Astrocyte (in vitro differentiated cells and primary cell): ENCODE data around the gene SCRN2. TPM values are rescaled to one million over a fixed set of nuclear protein-coding genes. Genes with fewer than 3 reads are reported as not detected.

Experiments used
- DNase-seq: peaks from one replicate; pipeline ENCODE4 v3.0.0-alpha.2; 2010; ENCODE audit warnings: low read depth
- FAIRE-seq: peaks from 2 replicates; lab custom pipeline; 2011; peaks lifted over from hg19 to GRCh38; lab: Jason Lieb, UNC
- H2AFZ ChIP-seq: 2 replicates; pipeline ENCODE4 v1.6.0; 2012; ENCODE audit warnings: low read depth, low read length, inconsistent platforms
- H3K27ac ChIP-seq: 2 replicates; pipeline ENCODE4 v1.5.1; 2011; ENCODE audit warnings: low read depth, low read length, inconsistent platforms
- H3K27me3 ChIP-seq: 2 replicates; pipeline ENCODE4 v1.6.0; 2011; ENCODE audit warnings: low read length, inconsistent platforms; ENCODE audit not compliant: insufficient read depth
- H3K36me3 ChIP-seq: 2 replicates; pipeline ENCODE4 v1.5.1; 2011; ENCODE audit warnings: low read length, inconsistent platforms; ENCODE audit not compliant: insufficient read depth
- H3K4me1 ChIP-seq: 2 replicates; pipeline ENCODE4 v1.5.1; 2011; ENCODE audit warnings: low read length, inconsistent platforms; ENCODE audit not compliant: insufficient read depth
- H3K4me2 ChIP-seq: 2 replicates; pipeline ENCODE4 v1.6.0; 2012; ENCODE audit warnings: low read length, inconsistent platforms
- H3K4me3 ChIP-seq: 2 replicates; pipeline ENCODE4 v1.5.1; 2011; ENCODE audit warnings: low read depth, mild to moderate bottlenecking, low read length, inconsistent platforms; ENCODE audit not compliant: insufficient read depth
- H3K79me2 ChIP-seq: 2 replicates; pipeline ENCODE4 v1.6.0; 2012; ENCODE audit warnings: mild to moderate bottlenecking, low read length, inconsistent platforms; ENCODE audit not compliant: insufficient read depth
- H3K9ac ChIP-seq: 2 replicates; pipeline ENCODE4 v1.6.0; 2012; ENCODE audit warnings: mild to moderate bottlenecking, low read length, inconsistent platforms
- H3K9me3 ChIP-seq: 2 replicates; pipeline ENCODE4 v1.5.1; 2012; ENCODE audit warnings: low read depth, mild to moderate bottlenecking, low read length, inconsistent platforms; ENCODE audit not compliant: insufficient read depth
- H4K20me1 ChIP-seq: 2 replicates; pipeline ENCODE4 v1.6.0; 2012; ENCODE audit warnings: low read length, inconsistent platforms; ENCODE audit not compliant: insufficient read depth
- H3K27ac Mint-ChIP-seq: one replicate; pipeline ENCODE4 v1.8.0; 2021; ENCODE audit warnings: mild to moderate bottlenecking, mixed read lengths; ENCODE audit not compliant: unreplicated experiment
- H3K27me3 Mint-ChIP-seq: one replicate; pipeline ENCODE4 v1.8.0; 2021; ENCODE audit warnings: low read depth, mixed read lengths; ENCODE audit not compliant: unreplicated experiment
- H3K36me3 Mint-ChIP-seq: one replicate; pipeline ENCODE4 v1.8.0; 2021; ENCODE audit warnings: low read depth, mixed read lengths; ENCODE audit not compliant: unreplicated experiment
- H3K4me1 Mint-ChIP-seq: one replicate; pipeline ENCODE4 v1.8.0; 2021; ENCODE audit warnings: low read depth, mixed read lengths; ENCODE audit not compliant: unreplicated experiment
- H3K4me3 Mint-ChIP-seq: one replicate; pipeline ENCODE4 v1.8.0; 2021; ENCODE audit warnings: mild to moderate bottlenecking, moderate library complexity, mixed read lengths; ENCODE audit not compliant: unreplicated experiment
- H3K9me3 Mint-ChIP-seq: one replicate; pipeline ENCODE4 v1.8.0; 2021; ENCODE audit warnings: mild to moderate bottlenecking, mixed read lengths; ENCODE audit not compliant: unreplicated experiment
- CTCF ChIP-seq: IDR thresholded peaks from 2 replicates; pipeline ENCODE4 v1.5.1; 2011; ENCODE audit warnings: low read depth, mild to moderate bottlenecking, inconsistent platforms, low read length, moderate library complexity; ENCODE audit not compliant: insufficient read depth
- EZH2 ChIP-seq: IDR thresholded peaks from 2 replicates; pipeline ENCODE4 v1.6.1; 2012; ENCODE audit warnings: mild to moderate bottlenecking, low read length, inconsistent platforms; ENCODE audit not compliant: insufficient read depth
- total RNA-seq: library from RNA; stranded (reverse); gene quantifications from 2 replicates; pipeline ENCODE4 v1.2.1, GENCODE V29; 2021

Gene SCRN2
- total RNA-seq, 1 donor from 2014 or later, result 17.5 TPM

DNA sequence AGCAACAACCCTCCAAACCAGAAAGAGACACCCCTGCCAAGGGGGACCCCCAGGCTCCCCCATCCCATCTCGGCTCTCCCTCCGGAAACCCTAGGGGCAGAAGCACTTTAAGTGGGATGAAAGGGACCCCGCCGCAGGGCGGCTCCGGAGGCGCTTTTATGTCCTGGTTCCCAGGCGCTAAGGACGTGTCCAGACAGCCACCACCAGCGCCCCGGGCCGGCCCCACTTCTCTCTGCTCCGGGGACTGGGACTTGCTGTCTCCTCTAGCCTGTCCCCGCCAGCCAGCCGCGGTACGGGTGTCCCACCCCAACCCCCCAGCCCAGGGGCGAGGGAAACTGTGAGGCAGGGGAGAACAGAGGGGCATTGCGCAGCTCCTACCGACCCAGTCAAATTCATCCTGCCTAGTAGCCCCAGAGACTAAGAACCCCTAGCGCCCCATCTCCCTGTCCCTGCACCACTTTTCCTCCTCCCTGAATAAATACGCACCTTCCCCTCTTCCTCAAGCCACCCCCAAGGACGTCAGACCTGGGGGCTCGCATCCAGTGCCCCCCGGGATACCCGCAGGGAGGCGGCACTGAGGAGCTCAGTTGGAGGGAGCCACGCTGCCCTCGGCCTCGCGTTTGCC lies 5.8 kb upstream of the SCRN2 start:
- H3K36me3 Mint-ChIP-seq, result no peaks in the 10 kb centered on the region
- no peaks in the 10 kb centered on the region for H4K20me1 ChIP-seq
- FAIRE-seq, result no peak

GRCh38 chr17:47845716-47846075 lies 4.6 kb upstream of the SCRN2 start:
- Histone ChIP-seq H3K4me3 (no peak overlapping the region), H2AFZ (no peak overlapping the region), H3K79me2 (no peaks in the 10 kb centered on the region), H3K9ac (no peak overlapping the region), H3K36me3 (no peaks in the 10 kb centered on the region), H3K27me3 (peaks cover 54% of the 10 kb centered on the region), H3K4me1 (peaks cover 10% of the 10 kb centered on the region), H3K27ac (no peak overlapping the region), H3K4me2 (no peak overlapping the region), H3K9me3 (no peaks in the 10 kb centered on the region), H4K20me1 (no peaks in the 10 kb centered on the region)
- no peak overlapping the region for H3K27ac Mint-ChIP-seq
- H3K4me3 Mint-ChIP-seq, result no peak overlapping the region
- peaks cover 18% of the 10 kb centered on the region for H3K4me1 Mint-ChIP-seq
- H3K27me3 Mint-ChIP-seq, result peaks cover 40% of the 10 kb centered on the region
- no peaks in the 10 kb centered on the region for H3K9me3 Mint-ChIP-seq
- no peaks in the 10 kb centered on the region for H3K36me3 Mint-ChIP-seq
- DNase-seq (no peak), FAIRE-seq (no peak)
- TF ChIP-seq EZH2 (no peak), CTCF (no peak)

More for the DNA sequence above, 5.8 kb upstream of the SCRN2 start:
- Mint-ChIP-seq H3K27ac (no peak overlapping the region), H3K9me3 (no peaks in the 10 kb centered on the region), H3K27me3 (peaks cover 41% of the 10 kb centered on the region), H3K4me1 (peaks cover 16% of the 10 kb centered on the region), H3K4me3 (no peak overlapping the region)
- DNase-seq, result no peak
- H3K9me3 ChIP-seq, result no peaks in the 10 kb centered on the region
- H3K79me2 ChIP-seq, result no peaks in the 10 kb centered on the region
- H3K4me3 ChIP-seq, result no peak overlapping the region
- TF ChIP-seq CTCF, result no peak
- no peak for TF ChIP-seq EZH2
- H3K36me3 ChIP-seq, result no peaks in the 10 kb centered on the region
- no peak overlapping the region for H3K27ac ChIP-seq
- H3K4me2 ChIP-seq, result no peak overlapping the region
- no peak overlapping the region for H3K9ac ChIP-seq
- no peak overlapping the region for H2AFZ ChIP-seq
- H3K4me1 ChIP-seq, result peaks cover 16% of the 10 kb centered on the region
- H3K27me3 ChIP-seq, result peaks cover 60% of the 10 kb centered on the region

- DNase-seq, result no peak
- no peak overlapping the region for H2AFZ ChIP-seq
- no peak overlapping the region for H3K4me3 ChIP-seq
- TF ChIP-seq EZH2, result no peak
- TF ChIP-seq CTCF, result peak; percentile 36
- Mint-ChIP-seq H3K36me3 (no peaks in the 10 kb centered on the region), H3K27me3 (peaks cover 34% of the 10 kb centered on the region), H3K4me1 (peaks cover 18% of the 10 kb centered on the region), H3K9me3 (no peaks in the 10 kb centered on the region), H3K4me3 (no peak overlapping the region), H3K27ac (no peak overlapping the region)
- H4K20me1 ChIP-seq, result no peaks in the 10 kb centered on the region
- H3K4me1 ChIP-seq, result peaks cover 10% of the 10 kb centered on the region
- H3K79me2 ChIP-seq, result no peaks in the 10 kb centered on the region
- peaks cover 48% of the 10 kb centered on the region for H3K27me3 ChIP-seq
- no peak overlapping the region for H3K27ac ChIP-seq
- no peak overlapping the region for H3K9ac ChIP-seq
- H3K36me3 ChIP-seq, result no peaks in the 10 kb centered on the region
- no peak for FAIRE-seq
- H3K4me2 ChIP-seq, result no peak overlapping the region
- H3K9me3 ChIP-seq, result no peaks in the 10 kb centered on the region
Measured at GRCh38 chr17:47844814-47845715, 4.0 kb upstream of the SCRN2 start.
